ENCODE measurements around the gene KRTAP5-9.
"Not testable (repeated sequence)": the region's sequence is repeated elsewhere in the genome, so short reads cannot be mapped to it uniquely, and the experiment has no call there.

The KRTAP5-9 gene

DNA sequence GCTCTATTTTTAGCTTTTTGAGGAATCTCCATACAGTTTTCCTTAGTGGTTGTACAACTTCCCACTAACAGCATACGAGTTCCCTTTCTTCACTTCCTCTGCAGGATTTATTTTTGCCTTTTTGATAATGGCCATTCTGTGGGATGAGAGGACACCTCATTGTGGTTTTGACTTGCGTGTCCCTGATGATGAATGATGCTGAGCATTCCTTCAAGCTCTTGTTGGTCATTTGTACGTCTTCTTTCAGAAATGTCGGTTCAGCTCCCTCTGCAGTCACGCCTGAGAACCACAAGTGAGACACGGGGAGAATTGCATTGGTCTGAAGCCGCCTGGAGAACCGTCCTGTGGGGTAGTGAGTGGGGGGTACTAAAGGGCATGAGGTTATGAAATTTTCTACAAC, 15.2 kb downstream of the KRTAP5-9 start:
- DNase-seq (ENCODE audit: low read depth) = peak; percentile 70

GRCh38 chr11:71564430-71564829, 16.2 kb downstream of the KRTAP5-9 start:
- no peak for DNase-seq (ENCODE audit: low read depth)

GRCh38 chr11:71565263-71565662, 17.0 kb downstream of the KRTAP5-9 start, which contains the start of gene KRTAP5-10:
Gene KRTAP5-10, plus strand, starts transcription at chr11:71565563. Its CDS starts 25 bp downstream, at chr11:71565588.
- no peak for DNase-seq (ENCODE audit: low read depth)

DNA sequence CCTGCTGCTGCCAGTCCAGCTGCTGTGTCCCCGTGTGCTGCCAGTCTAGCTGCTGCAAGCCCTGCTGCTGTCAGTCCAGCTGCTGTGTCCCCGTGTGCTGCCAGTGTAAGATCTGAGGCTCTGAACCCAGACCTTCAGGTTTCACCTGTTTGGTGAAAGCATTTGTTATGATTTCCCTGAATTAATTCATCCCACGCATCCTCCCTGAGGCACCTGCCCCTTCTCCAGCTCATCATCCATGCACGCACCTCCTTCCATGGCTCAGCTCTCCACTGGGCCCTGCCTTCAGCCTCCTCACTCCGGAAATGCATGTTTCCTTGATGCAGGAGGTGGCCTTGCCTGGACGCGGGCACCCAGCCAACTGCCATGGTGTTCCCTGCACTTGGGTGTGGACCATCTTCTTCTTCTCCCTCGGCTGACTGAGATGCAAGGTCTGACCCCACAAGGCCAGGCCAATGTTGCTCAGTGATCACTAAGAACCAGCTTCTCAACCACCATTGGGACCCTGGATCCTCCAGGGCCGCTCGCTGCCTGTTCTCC, 17.9 kb downstream of the KRTAP5-9 start:
- no peak for DNase-seq (ENCODE audit: low read depth)

DNA sequence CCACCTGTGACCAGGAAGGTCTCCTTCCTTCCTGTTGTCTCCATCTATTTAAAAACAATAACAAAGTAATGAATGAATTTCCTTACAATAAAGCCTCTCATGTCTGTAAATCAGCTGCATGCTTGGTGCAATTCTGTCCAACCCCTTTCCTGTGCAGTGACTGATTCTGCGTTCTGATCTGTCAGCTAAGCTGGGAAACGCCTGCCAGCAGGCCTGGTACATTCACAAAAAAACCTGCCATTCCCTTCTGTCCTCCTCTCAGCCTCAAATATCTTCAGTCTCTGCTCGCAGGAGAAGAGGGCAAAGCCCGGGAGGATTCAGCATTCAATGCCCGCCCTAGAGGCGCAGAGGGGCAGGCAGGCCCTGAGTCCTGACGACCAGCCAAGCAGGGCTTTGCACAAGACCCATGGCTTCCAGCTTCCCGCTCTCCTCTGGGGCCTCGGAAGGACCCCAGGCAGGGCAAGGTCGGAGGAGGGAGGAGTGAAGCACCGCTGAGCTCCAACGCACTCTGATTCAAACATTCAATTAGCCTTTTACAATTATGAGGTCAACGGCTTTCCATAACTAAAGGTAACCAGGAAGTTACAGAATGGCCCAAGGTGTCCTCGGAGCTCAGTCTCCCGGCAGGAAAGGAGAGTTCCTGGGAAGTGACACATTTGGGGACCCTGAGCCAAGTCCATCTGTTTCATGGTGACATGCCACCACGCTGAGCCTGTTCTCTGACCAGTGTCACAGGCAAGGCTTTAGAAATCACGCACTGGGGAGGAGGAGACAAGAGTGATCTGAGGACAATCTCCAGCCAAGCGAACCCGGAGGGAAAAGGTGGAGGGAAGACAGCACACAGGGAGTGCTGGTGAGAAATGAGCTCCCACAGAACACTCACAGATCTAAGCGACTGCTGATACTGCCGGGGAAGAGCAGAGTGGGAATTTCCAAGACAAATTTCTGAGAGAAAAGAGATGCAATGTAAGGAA, 18.7 kb downstream of the KRTAP5-9 start:
- DNase-seq (ENCODE audit: low read depth) = not testable (repeated sequence)

DNA sequence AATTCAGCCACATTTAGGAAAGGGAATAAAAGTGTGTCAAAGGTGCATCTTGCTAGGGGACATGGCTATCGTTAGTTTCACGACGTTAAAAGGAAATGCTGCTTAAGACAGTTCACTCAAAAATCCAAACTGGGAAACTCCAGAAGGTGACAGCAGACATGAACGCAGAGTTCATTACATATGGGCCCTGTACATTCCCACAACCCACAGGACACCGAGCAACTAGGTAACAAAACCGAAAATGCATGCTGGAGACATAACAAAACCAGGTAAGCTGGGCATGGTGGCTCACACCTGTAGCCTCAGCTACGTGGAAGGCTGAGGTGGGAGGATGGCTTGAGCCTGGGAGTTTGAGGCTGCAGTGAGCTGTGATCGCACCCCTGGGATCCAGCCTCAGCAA, 19.4 kb downstream of the KRTAP5-9 start:
- not testable (repeated sequence) for DNase-seq (ENCODE audit: low read depth)

DNA sequence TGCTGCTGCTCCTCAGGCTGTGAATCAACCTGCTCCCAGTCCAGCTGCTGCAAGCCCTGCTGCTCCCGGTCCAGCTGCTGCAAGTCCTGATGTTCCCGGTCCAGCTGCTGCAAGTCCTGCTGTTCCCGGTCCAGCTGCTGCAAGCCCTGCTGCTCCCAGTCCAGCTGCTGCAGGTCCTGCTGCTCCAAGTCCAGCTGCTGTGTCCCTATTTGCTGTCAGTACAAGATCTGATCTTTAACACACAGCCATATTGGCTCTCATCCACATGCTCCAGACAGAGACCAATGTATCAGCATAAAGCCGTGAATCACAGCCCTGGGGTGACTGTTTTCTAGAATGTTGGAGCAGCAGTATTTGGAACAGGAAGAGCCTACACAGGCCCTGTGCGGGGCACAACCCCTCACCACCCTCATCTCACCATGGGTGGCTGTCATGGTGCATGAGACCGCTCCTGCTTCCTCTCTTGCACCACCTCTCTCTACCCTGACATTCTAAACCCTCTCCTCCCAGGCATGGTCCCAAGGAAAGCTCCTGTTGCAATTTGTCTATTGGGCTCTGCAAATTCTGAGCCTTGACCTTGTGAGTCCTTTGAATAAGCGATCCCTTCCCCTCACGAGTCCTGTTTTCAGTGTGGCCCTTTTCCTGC, 20.6 kb downstream of the KRTAP5-9 start:
- DNase-seq (ENCODE audit: low read depth) = no peak

- not testable (repeated sequence) for DNase-seq (ENCODE audit: low read depth)
Observed at GRCh38 chr11:71571101-71571850, 23.1 kb downstream of the KRTAP5-9 start.

DNA sequence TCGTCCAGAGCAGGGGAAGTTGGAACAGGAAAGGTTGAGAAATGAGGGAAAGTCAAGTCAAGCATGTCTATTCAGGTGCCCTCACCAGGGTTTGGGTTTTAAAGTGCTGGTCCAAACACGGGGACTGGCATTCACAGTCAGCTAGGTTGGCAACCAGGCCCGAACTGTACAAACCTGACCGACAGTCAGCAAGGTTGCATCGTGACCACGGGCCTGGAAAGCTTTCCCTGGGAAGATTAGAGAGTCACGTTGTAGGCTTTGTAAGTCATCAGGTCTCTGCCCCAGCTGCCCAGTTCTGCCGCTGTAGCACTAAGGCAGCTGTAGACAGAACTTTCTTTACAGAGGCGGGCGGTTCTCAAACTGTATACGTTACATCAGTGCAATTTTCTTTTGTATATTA, 24.6 kb downstream of the KRTAP5-9 start:
- DNase-seq (ENCODE audit: low read depth) = no peak

GRCh38 chr11:71574418-71574817, 26.2 kb downstream of the KRTAP5-9 start:
- no peak for DNase-seq (ENCODE audit: low read depth)

DNA sequence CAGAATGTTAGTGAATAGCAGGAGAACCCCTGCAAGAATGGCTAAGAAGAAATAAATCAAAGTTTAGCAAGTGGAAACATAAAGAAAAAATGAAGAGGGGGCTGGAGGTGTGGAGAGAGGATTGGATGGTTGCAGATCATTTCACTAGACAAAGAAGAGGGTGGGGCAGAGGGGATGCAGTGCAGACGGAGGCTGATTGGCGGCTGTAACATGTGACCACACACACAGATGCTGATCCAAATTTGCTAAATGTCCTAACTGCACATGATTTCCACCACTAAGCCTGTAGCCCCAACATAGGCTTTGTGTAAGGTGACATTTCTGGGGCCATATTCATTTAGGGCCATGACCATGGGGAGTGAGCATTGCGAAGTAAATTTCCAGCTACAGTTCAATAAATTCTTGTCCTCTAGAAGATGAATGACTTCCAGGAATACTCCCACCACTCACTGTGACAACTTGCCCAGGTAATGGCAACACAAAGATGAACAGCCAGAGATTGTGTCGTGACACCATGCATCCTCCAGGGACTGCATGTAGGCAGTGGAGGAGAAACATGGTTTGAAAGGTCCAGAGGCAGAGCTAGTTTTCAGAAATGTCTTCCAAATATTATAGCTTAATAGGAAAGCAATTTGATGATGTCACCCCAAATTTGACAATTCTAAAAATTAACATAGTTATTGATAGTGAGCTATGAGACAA, 27.7 kb downstream of the KRTAP5-9 start:
- DNase-seq (ENCODE audit: low read depth) = no peak

GRCh38 chr11:71576688-71577465, 28.7 kb downstream of the KRTAP5-9 start:
- not testable (repeated sequence) for DNase-seq (ENCODE audit: low read depth)

- no peak for DNase-seq (ENCODE audit: low read depth)
Observed at GRCh38 chr11:71577469-71578004, 29.3 kb downstream of the KRTAP5-9 start.

- not testable (repeated sequence) for DNase-seq (ENCODE audit: low read depth)
Observed at GRCh38 chr11:71579513-71579912, 31.3 kb downstream of the KRTAP5-9 start.

- DNase-seq (ENCODE audit: low read depth) = peak; percentile 58
Observed at GRCh38 chr11:71580057-71581003, 32.1 kb downstream of the KRTAP5-9 start.

DNA sequence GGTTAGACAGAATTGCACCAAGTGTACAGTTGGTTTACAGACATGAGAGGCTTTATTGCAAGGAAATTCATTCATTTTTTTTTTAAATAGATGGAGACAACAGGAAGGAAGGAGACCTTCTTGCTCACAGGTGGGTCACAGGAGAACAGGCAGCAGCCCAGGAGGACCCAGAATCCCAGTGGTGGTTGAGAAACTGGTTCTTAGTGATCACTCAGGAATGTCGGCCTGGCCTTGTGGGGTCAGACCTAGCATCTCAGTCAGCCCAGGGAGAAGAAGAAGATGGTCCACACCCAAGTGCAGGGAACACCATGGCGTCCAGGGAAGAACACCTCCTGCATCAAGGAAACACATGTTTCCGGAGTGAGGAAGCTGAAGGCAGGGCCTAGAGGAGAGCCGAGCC, 33.6 kb downstream of the KRTAP5-9 start:
- no peak for DNase-seq (ENCODE audit: low read depth)

DNA sequence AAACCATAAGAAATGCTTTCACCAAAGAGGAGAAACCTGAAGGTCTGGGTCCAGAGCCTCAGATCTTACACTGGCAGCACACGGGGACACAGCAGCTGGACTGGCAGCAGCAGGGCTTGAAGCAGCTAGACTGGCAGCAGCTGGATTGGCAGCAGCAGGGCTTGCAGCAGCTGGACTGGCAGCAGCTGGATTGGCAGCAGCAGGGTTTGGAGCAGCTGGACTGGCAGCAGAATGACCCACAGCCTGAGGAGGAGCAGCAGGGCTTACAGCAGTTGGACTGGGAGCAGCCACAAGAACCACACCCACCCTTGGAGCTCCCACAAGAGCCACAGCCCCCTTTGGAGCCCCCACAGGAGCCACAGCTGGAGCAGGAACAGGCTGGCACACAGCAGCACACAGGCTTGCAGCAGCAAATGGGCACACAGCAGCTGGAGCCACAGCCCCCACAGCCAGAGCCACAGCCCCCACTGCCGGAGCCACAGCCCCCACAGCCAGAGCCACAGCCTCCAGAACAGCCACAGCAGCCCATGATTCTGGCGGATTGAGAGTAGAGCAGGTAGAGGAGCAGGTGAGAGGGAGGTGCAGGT, 34.2 kb downstream of the KRTAP5-9 start, which contains the start of gene KRTAP5-11:
Gene KRTAP5-11, minus strand, starts transcription at position 567 of the 587 bp plus-strand sequence. Its CDS starts 38 bp downstream, at position 529.
- no peak for DNase-seq (ENCODE audit: low read depth)

DNA sequence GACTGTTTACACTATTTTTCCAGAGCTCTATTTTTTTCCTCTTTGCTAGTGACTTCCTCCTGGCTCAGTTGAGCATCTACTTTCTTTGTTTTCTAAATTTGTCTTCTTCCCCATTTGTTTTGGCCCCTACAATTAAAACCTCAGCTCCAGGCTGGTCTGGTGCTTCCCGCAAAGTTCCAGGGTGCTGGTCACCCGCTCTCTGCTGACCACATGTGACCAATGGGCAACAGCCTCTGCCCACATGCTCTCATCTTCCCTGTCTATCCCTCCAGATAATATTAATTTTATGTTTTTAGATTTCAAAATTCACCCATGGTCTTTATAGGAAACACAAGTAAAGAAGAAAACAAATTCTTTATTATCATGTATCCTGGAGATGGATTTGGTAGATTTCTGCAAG, 34.7 kb downstream of the KRTAP5-9 start:
- DNase-seq (ENCODE audit: low read depth) = not testable (repeated sequence)

DNA sequence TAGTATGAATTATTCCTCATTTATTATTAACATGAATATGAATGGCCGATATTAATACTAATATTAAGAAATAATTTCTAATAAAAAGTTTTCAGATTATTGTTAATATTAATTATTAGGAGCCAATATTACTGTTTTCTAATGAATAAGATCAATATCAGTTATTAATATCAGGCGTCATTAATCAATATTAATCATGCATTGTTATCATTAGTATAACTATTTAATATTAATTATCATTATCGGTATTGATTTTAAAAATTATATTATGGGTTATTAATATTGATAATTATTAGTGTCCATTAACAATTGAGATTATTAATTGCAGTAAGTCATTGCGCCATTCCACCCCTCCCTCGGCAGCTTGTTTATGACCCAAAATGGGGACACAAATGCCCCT, 37.5 kb downstream of the KRTAP5-9 start:
- DNase-seq (ENCODE audit: low read depth) = not testable (repeated sequence)
